ENCODE data around the gene VIL1. TPM values are rescaled to one million over a fixed set of nuclear protein-coding genes. Genes with fewer than 3 reads are reported as not detected.
A peak's percentile ranks its signal among the peaks of the same experiment; 100 is the strongest.

The VIL1 gene
- total and polyA plus RNA-seq, 2 of the 13 experiments (the other 11 are each of a cell fraction or from before 2014, with no cell fraction given), result 287 to 301 TPM

- Histone ChIP-seq H2AFZ (ENCODE audit: low read length) (no peak overlapping the region), H4K20me1 (ENCODE audit: insufficient read depth, low read length) (no peaks in the 10 kb centered on the region), H3K4me2 (ENCODE audit: low read depth, low read length) (no peak overlapping the region), H3K27me3 (ENCODE audit: control insufficient read depth in 1 of 2, insufficient read depth in 2 of 2, low read length in 2 of 2) (no peaks in the 10 kb centered on the region), H3K36me3 (replicated peaks in 1 of 2; ENCODE audit: control insufficient read depth in 1 of 2, insufficient read depth in 2 of 2, low read length in 2 of 2) (peaks cover 3 to 41% of the 10 kb centered on the region in 2 experiments; a peak in 4 of 5 replicates), H3K9ac (ENCODE audit: insufficient read depth, low read depth, low read length) (no peak overlapping the region), H3K27ac (ENCODE audit: extremely low read length, insufficient read depth, low read length) (no peak overlapping the region), H3K9me3 (ENCODE audit: low read length) (no peaks in the 10 kb centered on the region), H3K4me3 (replicated peaks in 1 of 3; ENCODE audit: insufficient read depth in 1 of 3, low read depth in 2 of 3, low read length in 3 of 3) (no peak overlapping the region), H3K4me1 (ENCODE audit: insufficient read depth, low read length) (0 out of 2 replicates have a peak, but pooled peaks cover 3% of the 10 kb centered on the region), H3K79me2 (ENCODE audit: insufficient read depth, low read length) (no peaks in the 10 kb centered on the region)
- TF ChIP-seq ZNF34 (CRISPR knock-in tag; IDR thresholded peaks at IDR 0.05; ENCODE audit: borderline replicate concordance) (no peak), CTCF (CRISPR knock-in tag; IDR thresholded peaks at IDR 0.05) (peak; percentile 68), MLLT10 (CRISPR knock-in tag; IDR thresholded peaks at IDR 0.05) (no peak), NFAT5 (CRISPR knock-in tag; IDR thresholded peaks at IDR 0.05) (no peak), ZNF17 (CRISPR knock-in tag; IDR thresholded peaks at IDR 0.05) (no peak), MAFK (conservative IDR thresholded peaks at IDR 0.05 in 1 of 2, IDR thresholded peaks at IDR 0.05 in 1 of 2; ENCODE audit: low read length in 2 of 2) (0 out of 4 replicates have a peak, but pooled peaks of 1 of the 2 experiments have one; percentile 1), ZNF317 (CRISPR knock-in tag; IDR thresholded peaks at IDR 0.05) (0 out of 2 replicates have a peak, but pooled peaks have one; percentile 23), HIVEP1 (CRISPR knock-in tag; IDR thresholded peaks at IDR 0.05) (no peak), MAX (IDR thresholded peaks at IDR 0.05) (no peak), SMC3 (IDR thresholded peaks at IDR 0.05; ENCODE audit: low read length) (peak; percentile 47; the same call in 1 of the 2 replicates), STAG1 (CRISPR knock-in tag; IDR thresholded peaks at IDR 0.05) (peak; percentile 80), CREB3 (CRISPR knock-in tag; IDR thresholded peaks at IDR 0.05) (no peak)
- 65% methylated on average over 3 of the region's 3 CpGs for WGBS (ENCODE audit: low lambda C conversion rate)
- ATAC-seq (peak; percentile 69), FAIRE-seq (peak; percentile 83), DNase-seq (ENCODE audit: low spot score) (peak; percentile 34)
- intact Hi-C loops (cut with micrococcal nuclease; ENCODE audit: unreplicated experiment) (loop anchor here (1.0 to 5.0 kb wide), 2 partner anchors 60 to 174 kb away; partner anchors contain the start of gene TMBIM1), in situ Hi-C loops (cut with HindIII; ENCODE audit: extremely low pct_ligation_motif_present, low pct_unique_long_range_greater_than_20kb) (loop anchor here (5.0 to 10.0 kb wide), 2 partner anchors 59 to 191 kb away; partner anchors contain the start of genes AAMP and PNKD)
- ChIA-PET CTCF (ENCODE audit: low intra/inter-chr PET ratio, low total read pairs) (interaction anchor here (0.7 to 2.2 kb wide), 6 partner anchors 56 to 195 kb away, joined by 3 to 19 read pairs (median 4); no protein-coding TSS in a partner anchor), POLR2A (no interaction called here)
- no TSS peak for BruUV-seq (replicated peaks)
Observed at GRCh38 chr2:218465987-218466633, 47.2 kb downstream of the VIL1 start.

Measured in HepG2 (cell line).